RPMI8226 (cell line): ENCODE results near the gene C3orf49.
A peak's percentile ranks its signal among the peaks of the same experiment; 100 is the strongest.

Source experiments
- DNase-seq: peaks from one replicate; pipeline ENCODE4 v3.0.0-alpha.2; 2015

Gene C3orf49

DNA sequence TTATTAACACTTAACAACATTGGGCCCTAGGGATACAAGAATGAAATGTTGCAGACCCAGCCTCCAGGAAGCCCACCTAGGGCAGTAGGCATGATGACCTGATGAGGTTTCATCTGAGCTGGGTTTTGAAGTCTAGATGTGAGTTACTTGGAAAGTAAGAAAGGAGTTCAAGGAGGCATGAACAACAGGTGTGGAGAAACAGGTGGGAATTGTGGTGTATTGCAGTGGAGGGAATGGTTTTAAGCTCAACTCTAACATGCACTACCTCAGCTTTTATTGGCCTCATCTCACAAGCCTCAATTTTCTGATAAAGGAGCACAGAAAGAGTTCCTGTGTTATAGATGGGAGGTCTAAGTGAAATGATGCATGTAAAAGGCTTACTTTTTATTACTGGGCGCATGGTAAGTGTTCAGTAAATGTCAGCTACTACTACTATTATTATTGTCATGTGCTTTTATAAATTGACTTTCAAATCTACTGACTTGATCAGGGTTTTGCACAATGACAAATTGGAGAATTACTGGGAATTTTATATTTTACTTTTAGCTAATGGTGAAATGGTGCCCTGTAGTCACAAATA, 73.8 kb downstream of the C3orf49 start:
- DNase-seq, result no peak

DNA sequence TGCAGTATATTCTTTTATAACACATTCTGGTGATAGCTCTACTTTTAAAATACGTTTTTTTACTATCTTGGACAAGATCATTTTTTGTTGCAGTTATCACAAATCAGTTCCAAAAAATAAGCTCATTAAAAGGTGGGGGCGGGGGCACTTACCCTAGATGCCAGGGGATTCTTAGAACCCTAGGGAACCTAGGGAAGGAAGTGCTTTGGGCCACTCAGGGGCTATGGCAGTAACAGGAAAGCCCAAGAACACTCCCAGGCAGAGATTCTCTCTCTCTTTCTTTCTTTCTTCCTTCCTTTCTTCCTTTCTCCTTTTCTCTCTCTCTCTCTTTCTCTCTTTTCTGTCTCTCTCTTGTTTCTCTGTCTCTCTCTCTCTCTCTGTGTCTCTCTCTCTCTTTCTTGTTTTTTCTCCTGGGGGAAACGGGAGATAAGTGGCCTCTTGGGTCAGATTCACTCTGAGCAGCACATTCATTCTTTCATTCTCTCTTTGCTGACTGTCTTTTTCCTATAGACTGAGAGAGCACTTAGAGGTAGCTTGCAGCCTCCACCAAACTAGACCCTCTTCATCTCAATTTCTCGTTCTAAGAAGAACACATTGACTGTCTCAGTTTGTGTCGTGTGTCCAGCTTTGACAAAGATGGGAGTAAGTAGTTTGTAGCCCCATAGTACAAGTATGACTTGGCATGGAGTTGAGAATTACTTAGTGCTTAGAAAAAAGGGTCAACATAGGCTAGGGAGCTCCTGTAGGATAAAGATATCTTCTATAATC, 76.5 kb downstream of the C3orf49 start:
- DNase-seq, result no peak

DNA sequence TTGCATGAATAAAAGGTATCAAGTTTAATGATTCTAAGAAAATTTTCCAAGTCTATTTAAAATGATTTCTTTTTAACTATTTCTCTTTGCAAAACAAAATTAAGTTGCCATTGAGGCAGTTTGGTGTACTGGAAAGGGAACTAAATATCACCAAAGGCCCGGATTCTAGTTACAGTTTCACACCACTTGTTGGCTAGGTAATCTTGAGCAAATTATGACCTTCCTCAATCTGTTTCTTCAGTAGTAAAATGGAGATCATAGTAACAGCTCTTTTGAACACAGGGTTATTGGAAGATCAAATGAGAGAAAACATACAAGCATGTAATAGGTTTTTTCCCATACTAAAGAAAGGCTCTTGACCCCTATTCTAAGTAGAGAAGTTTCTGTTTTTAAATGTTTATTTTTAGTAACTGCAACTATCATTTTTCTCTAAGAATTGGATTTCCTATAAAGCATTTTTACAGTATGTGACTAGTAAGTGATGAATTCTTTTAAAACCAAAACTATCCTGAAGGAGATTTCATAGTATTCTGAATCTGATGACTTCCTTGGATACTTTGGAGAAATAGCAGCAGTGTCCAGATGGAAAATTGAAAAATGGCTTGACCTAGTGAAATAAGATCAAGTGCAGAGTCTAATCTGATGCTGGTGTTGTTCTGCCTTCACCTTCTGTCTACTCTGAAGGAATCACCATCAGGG, 77.4 kb downstream of the C3orf49 start:
- peak; percentile 6 for DNase-seq
